OCI-LY1 (cell line): ENCODE results near the gene SLC40A1.

ENCODE experiments used
- CTCF ChIP-seq: fragments of 200-600 bp; sonication (generic), shearing (Covaris generic); IDR thresholded peaks from 2 replicates; pipeline ENCODE4 v1.5.1; 2017; ENCODE audit warnings: mild to moderate bottlenecking, antibody characterized with exemption, low read length, moderate library complexity, mixed read lengths
- EZH2 ChIP-seq: fragments of 200-600 bp; sonication (generic), shearing (Covaris generic); IDR thresholded peaks from 2 replicates; pipeline ENCODE4 v1.8.0; 2017; ENCODE audit warnings: borderline replicate concordance, mixed run types, mild to moderate bottlenecking, antibody characterized with exemption, low read length, moderate library complexity, mixed read lengths

- TF ChIP-seq EZH2 (no peak), CTCF (no peak)
Observed at GRCh38 chr2:189540551-189540950, 40.0 kb downstream of the SLC40A1 start.
